Measurements from ENCODE around the gene LDB3.

- TF ChIP-seq CTCF (IDR thresholded peaks at IDR 0.05) (no peak), EP300 (IDR thresholded peaks at IDR 0.05) (peak in 1 of 4 donors; percentile 82), POLR2AphosphoS5 (IDR thresholded peaks at IDR 0.05) (peak; percentile 74 to 80 (median 77))
Observed at GRCh38 chr10:86755740-86756510, 87.6 kb downstream of the LDB3 start.
